ENCODE data around the gene SKI.
A peak's percentile ranks its signal among the peaks of the same experiment; 100 is the strongest.
"Not testable (repeated sequence)": the region's sequence is repeated elsewhere in the genome, so short reads cannot be mapped to it uniquely, and the experiment has no call there.

The SKI gene

DNA sequence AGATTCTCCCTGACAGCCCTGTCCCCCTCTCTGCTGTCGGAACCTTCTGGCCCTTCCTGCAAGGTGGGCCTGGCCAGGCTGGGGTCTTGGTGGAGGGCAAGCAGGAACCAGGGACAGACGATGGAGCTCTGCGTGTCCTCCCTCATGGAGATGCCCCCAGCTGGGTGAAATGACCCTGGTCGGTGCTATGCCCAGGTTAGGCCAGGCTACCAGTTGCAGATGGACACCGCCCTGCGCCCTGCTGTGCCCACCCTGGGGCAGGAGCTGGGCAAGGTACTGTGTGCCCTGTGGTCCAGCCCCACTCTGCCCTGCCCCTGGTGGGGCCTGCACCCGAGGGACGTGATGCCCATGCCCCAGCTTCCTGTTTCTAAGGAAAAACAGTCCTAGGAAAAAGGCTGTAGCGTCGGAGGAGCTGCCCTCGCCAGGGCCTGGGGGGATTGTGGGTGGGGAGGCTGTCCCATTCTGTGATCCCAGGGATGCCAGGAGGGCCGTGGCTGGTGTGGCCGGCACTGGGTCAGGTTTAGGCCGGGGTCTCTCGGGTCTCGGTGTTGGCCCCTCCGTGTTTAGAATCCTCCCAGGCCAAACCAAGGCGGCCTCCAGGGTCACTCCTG lies 85.6 kb downstream of the SKI start:
- DNase-seq: no peak

DNA sequence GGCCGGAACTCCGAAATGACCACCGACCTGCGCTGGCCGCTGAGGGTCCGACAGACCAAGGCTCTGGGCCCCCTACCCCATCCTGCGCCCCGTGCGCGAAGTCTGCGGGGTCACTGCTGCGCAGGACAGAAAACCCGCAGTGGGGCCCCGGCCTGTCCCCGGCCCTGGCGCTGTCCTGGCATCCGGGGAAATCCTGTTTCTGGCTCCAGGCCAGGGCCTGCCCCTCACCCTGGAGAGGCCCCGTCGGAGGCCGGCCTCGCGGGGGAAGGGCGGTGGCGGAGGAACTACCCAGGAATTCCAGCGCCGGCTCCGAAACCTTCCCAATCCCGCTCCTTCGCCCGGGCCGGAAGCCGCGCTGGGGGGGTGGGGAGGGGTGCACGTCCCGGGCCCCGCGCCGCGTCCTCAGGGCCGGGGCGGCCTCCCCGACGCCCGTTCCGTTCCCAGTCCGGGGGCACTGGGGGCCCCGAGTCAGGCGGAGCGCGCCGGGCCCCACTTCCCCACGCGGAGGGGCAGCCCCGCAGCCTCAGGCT lies 86.2 kb downstream of the SKI start:
- peak in 1 of 2 donors; percentile 38 for DNase-seq

DNA sequence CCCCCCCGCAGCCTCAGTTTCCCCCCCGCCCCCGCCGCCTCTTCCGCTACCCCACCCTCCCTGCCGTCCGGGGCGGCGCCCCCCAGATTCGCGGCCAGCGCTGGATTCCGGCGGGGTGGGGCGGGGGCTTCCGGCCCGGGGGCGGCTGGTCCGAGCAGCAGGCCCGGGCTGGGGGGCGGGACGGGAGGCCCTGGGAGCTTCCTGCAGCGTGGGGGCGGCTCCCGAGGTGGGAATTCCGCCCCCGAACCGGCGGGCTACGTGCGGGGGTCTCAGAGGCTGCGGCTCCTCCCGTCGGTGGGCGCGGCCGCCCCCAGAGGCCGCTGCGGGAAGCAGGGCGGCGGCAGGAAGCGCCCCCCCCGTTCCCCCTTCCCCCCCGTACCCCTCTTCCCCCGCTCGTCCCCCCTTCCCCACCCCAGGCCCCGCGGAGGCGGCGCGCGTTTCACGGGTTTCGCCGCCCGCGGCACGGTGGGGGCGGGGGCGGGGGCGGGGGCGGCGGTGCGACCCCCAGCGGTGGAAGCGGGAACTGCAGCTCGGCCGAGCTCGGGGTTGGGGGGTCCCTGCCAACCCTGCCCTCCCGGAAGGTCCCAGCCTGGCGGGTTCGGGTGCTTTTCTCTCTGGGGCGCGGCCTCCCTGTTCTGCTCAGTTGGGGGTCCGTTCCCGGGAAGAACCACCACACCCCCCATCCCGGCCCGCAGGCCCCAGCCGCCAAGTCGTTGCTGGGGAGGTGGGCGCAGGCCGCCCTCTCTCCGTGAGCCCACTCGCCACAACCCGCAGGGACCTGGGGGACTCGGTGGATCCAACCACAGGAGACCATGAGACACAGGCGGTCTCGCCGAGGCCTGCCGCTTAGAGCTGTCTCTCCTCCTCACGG lies 86.9 kb downstream of the SKI start:
- DNase-seq: peak; percentile 61 to 67

DNA sequence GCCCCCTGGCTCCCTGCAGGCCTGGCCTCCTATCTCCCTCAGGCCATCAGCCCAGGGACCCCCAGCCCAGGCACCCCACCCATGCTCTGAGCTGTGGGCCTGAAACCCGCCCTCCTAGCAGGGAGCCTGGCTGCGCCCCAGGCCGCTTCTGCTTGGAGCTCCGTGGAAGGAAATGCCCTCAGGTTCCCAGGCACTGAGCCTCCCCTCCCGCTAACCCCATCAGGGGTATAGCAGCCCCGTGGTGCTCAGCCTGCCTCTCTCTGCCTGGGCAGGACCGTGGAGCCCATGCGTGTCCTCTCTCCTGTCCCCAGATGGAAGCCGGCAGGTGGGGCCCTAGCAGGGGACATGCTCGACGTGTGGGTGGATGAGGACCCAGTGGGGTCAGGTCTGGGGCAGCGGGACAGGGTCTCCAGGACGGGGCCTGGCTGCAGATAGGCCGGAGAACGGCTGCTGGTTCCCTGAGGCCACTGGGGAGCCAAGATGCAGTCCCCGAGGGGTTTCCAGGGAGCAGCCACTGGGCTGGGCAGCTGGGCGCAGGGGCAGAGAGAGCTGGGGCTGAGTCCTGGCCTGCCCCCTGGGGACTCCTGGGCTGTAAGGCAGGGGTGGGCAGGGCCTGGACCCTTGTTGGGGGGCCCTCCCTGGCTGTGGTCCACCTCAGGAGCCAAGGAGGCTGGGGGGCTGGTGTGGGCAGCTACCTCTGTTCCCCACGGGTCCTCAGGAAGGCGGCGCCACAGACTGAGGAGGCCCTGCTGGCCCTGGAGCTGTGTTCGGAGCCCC lies 87.7 kb downstream of the SKI start:
- no peak for DNase-seq

DNA sequence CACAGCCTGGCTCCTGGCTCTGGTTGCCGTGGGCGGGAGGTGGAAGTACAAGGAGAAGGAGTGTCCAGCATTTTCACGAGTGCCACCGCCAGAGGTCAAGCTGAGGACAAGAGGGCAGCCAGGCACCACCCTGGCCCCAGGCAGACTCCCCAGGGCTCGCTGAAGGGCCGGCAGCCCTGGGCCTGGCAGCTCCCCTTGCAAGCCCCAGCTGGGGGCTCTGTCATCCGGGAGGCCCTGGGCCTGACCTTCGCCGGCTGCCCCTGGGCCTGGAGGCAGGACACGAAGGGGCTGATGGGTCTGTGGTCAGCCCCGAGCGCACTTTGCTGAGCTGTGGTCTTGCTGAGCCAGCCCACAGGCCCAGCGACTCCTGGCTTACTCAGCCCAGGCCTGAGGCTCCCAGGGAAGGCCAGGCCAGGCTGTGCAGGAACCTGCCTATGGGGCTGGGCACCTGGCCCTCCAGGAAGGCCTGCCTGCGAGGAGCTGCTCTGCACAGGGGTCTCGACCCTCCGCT lies 88.4 kb downstream of the SKI start:
- DNase-seq: no peak

DNA sequence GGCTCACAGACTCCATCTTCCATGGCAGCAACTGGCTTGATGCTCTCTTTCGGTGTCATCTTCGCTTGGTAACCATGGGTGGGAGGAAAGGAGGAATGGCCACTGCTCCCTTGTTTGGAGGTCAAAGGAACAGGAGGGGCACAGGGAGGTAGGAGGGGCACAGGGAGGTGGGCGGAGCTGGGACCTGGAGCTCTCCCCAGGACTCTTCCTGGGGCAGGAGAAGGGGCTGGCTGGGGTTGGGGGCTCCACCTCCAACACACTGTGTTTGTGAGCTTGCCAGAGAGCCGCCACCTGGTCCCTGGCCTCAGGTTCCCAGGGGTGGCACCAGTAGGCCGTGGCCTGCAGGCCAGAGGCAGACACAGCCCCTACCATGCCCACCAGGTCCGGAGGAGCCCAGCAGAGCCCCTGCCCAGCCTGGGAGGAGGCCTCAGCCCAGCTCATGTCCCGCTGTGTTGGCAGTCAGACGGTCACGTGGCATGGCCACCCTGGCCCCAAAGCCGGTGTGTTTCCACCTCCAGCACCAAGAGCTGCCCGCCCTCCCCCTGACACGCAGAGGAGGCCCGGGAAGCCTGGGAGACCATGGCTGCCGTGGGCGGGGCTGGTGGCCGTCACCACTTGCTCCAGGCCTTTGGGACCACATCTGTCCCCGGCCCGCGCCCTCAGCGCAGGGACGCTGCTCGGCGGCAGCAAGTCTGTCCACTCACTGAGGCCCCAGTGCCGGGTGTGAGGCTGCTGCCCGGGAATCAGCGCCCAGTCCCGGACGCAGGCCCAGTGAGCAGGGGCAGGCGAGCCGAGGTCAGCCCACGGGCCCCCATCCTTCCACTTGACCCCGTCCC lies 89.3 kb downstream of the SKI start:
- DNase-seq: no peak

DNA sequence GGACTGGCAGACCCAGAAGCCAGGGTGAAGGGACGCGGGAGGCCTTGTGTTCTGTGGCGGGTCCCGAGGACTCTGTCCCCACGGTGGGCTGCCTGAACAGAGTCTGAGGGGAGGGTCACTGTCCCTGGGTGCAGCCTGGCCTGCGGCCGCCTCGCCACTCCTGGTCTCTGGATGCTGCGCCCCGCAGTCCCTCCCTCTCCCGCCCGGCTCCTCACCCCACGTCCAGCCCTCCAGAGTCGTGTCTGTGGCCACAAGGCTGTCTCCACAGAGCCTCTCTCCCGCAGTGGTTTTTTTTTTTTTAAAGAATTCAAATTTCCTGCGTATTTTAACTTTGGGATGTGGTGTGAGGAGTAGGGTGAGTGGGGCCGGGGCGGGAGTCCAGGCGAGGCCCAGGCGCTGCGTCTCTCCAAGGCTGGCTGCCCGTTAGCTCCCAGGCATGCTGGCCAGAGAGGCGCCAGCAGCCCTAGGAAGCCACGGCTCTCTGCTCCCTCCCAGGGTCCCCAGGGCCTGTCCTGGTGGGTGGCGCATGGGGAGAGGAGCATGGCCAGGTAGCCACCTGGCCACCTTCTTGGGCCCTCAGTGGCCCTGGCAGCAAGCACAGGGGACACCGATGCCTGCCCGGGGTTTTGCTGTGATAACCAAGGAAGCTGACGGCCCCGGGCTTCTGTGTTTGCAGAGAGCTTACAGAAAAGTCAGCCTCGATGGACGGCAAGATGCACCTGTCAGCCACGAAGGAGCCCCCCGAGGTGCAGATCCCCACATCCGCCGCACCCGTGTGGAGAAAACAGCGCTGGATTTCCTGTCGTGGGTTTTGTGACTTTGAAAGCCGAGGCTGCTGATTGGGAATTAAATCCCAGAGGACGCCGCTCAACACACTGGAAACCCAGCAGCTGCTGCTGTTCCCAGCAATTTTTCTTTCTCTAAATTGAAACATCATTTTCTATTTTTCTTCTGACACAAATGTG lies 90.5 kb downstream of the SKI start:
- DNase-seq: no peak

DNA sequence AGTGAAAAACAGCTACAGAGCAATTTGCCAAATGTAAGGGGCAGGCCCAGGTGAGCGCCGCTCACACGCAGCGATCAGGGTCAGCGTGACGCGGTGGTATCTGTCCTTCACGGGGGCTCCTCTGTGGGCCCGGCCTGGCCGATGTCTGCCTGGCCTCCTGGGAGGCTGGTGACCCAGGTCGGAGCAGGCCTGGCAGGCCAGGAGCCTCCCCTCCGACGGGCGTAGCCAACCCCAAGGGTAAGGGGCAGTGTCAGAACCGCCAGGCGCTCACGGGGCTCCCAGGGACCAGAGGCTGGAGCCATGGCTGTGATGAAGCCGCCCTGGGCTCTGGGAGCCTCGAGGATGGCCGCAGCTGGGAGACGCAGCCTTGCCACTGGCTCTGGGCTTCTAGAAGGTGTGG lies 91.2 kb downstream of the SKI start:
- no peak for DNase-seq

DNA sequence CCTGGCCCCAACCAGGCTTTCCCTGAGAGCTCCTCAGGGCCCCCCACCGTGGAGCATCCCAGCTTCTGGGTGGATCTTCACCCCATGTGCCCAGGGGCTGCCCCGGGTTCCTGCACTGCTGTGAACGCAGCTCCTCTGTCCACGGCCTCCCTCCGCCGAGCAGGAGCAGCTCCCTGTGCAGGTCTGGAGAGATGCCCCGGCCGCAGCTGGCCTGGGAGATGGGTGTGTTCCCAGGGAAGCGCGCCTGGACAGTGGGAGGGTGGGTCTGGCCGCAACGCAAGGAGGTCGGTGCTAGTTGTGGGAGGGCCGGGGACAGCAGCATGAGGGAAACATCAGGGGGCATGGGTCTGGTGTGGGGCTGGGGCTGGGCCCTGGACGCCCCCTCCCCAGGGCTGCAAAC lies 91.9 kb downstream of the SKI start:
- no peak for DNase-seq

DNA sequence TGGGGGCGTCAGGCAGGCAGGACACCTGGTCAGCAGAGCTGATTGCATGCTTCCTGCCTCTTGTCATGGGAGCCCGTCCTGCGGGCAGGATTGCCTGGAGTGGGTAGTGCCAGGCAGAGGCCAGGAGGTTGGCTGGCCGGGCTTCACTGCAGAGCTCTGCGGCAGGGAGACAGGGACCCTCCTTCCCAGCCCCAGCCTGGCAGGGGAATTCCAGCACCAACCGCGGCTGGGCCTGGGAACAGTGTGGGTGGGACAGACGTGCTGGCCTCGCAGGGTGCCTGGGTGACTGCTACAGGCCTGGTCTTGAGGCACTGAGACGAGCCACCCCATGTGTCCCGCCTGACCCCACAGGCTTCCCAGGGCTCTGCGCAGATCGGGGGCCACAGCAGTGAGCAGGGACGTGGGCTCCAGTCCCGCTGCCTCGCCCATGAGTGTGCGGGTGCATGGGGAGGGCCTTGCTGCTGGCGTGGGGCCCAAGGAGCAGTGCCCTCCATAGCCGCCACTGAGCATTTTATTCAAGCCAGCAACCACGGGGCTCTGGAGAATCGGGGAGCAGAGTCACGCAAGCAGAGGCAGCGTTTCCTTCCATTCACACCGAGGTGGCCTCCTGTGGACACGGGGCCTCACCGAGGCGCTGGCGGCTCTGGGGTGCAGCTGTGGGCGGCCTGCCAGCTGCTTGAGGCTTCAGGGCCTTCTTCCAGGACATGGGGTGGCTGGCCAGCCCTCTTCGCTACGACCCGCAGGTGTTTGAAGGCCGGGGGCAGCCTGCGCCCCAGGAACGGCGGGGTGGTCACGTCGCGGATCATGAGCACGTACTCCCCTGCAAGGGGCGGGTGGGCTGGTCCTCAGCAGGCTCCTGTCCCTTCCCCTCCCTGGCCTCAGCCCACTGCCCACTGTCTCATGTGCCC lies 92.9 kb downstream of the SKI start:
- no peak for DNase-seq

DNA sequence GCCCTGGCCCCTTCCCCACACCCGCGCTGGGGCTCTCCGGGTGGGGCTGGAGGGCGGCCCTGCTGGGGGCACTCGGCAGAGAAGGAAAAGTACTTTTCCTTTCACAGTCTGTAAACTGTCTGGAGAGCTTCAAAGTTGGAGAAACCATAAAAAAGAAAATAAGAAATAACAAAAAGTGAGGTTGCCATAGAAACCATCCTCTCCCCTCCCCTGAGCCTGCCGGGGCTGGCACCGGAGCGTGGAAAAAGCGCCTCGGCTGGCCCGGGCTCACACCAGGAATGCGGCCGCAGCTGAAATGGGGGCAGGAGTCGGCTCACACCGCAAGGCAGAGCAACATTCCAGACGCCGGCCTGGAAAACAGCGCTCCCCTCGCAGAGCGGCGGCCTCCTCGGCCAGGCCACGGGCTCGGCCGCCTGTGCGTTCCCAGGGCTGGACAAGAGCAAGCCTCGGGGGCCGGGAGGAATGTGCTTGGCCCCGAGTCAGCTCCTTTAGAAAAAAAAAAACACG lies 94.0 kb downstream of the SKI start:
- DNase-seq: no peak

DNA sequence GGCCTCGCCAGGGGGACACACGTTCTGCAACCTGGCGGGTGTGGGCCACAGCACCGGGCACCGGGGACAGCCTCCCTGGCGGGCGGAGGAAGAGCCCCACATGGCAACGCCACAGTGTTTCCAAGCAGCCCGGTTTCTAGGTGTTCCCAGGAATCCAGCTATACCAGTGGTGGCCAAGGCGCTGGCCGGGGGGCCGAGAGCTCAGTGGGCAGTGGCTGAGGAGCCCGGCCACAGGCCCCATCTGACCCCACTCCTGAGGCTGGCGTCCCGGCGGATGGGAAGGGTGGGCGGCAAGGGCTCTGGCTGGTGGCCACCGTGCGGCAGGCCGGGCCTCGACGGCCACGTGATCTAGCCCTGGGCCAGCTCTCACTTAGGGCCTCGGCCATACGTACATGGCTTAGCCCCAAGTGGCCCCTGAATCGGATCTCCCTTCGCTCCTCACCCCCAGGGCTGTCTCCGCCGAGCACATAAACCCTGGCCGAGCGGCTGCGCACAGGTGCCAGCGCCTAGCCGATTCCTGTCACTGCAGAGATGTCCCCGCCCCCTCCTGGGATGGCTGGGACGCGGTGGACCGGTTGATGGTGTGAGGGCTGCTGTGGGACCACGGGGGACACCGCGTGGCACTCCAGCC lies 94.6 kb downstream of the SKI start:
- no peak for DNase-seq

DNA sequence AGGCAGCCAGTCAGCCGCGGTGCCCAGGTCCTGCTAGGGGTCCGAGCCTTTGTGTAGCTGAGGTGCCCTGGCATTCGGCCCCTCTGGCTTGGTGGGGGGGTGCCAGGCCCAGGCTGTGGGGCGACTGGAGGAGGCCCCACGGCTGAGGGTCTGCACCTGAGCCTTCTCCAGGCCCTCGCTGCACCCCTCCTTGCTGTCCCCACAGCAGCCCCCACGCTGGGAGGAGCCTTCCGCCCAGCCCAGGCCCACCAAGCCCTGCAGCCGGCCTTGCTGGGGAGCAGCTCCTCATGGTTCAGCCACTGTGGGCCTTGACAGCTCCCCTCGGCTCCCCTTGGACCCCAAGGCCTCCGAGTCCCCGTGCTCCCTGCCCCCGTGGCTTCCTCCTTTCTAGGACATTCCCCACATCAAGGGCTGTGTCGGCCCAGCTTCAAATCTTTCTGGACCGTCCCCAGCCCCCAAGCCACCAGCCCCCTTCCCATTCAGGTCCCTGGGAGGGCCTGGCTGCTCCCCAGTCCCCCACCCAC lies 95.4 kb downstream of the SKI start:
- no peak for DNase-seq

DNA sequence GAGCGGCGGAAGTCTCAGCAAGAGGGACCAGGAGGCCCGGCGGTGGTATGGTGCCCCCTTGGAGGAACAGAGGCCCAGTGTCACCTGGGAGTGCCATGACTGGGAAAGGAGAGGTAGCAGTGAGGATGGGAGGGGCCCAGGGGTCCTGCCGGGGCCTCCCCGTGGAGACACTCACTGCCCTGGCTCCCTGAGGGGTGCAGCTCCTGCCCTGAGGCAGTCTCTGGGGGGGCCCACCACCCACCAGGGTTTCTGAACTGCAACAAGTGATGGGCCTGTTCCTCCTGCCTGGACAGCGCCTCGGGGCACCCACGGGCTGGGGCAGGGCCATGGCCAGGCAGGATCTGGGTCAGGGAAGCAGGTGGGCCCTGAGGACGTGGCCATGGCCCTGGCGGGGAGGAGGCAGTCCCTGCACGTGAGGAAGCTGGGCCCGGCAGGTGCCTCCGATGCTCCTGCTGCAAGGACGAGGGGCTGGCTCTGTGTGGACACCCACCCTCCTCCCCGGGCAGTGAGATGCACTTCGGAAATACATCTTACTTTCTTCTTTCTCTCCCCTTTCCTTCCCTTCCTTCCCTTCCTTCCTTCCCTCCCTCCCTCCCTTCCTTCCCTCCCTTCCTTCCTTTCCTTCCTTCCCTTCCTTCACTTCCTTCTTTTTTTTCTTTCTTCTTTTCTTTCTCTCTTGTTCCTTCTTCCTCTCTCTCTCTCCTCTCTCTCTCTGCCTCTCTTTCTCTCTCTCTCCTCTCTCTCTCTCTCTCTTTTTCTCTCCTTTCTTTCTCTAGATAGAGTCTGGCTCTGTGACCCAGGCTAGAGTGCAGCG lies 96.6 kb downstream of the SKI start:
- no peak for DNase-seq

DNA sequence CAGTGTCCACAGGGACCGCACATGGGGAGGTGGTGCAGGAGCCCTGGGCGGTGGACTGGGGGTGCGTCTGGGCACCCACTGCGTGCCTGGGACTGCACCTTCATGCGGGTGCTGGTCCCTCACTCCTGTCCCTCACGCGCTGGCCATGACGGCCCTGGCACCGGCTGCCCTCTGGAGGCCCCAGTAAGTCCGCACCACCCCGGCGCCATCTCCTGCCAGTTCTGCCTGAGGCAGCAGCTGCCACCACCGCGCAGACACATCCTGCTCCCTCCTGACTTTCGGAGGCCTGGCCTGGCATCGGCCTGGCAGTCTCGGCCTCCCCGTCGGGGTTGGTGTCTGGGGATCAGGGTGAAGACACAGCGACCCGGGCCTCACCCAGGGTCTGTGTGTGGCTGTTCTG lies 98.4 kb downstream of the SKI start:
- no peak for DNase-seq

DNA sequence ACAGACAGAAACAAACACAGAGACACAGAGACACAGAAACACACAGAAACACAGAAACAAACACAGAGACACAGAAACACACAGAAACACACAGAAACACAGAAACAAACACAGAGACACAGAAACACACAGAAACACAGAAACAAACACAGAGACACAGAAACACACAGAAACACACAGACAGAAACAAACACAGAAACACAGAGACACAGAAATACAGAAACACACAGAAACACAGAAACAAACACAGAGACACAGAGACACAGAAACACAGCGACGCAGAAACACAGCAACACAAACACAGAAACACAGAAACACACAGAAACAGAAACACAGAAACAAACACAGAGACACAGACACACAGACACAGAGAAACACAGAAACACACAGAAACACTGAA lies 99.0 kb downstream of the SKI start:
- not testable (repeated sequence) for DNase-seq

DNA sequence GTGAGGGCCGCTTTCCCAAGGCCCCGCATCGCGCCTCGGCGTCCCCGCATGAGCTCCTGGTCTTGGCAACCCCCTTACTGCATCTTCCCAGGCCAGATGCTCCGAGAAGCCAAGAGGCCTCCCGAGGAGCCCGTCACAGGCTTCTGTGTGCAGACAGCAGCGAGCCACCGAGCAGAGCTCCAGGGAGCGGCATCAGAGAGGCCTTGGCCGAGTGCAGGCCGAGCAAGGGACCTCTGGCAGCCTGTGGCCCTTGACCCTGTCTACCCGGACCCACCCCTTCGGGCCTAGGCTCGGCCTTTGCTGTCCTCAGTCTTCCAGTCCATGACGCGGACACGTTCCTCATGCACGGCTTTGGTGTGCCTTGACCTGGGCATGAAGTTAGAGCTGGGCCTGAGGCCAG lies 99.7 kb downstream of the SKI start:
- DNase-seq: no peak

Data from stimulated activated CD4-positive, alpha-beta T cell treated with anti-CD3 and anti-CD28 coated beads, Interleukin-2, amount 100 ng/mL, for 24 hours (primary cell).